Measurements from ENCODE around the gene NMT1. TPM values are rescaled to one million over a fixed set of nuclear protein-coding genes. Genes with fewer than 3 reads are reported as not detected.

Gene NMT1
- total RNA-seq, 4 donors from 2014 or later = 16.1 to 83.8 (median 43.4) TPM

DNA sequence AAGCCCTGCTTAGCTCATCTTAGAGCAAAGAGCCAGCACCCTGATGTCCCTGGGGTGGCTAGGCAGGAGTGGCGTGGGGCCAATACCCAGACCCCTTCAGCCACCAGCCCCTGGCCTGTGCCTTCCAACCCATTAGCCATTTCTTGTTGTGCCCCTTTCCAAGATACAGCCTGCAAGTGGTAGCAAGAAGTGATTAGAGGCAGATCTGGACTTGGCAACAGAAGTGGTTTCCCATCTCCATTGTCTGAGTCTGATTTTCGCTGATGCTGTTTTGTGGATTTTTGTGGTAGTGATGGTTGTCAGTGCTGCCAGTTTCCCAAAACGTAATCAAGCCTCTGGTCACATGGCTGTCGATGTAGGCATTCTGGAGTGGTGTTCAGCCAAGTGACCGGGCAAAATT, 45.5 kb downstream of the NMT1 start:
- H3K9me3 ChIP-seq = no peaks in the 10 kb centered on the region
- in situ Hi-C loops (cut with MboI; ENCODE audit: low pct_ligation_motif_present in 1 of 4, low pct_unique_long_range_greater_than_20kb in 1 of 4, low sequenced_read_pairs in 3 of 4) (loop anchor here in 2 of 4 donors (10.0 kb wide), 2 partner anchors 182 to 192 kb away; partner anchors contain the start of gene GFAP (in 1 of the 2)), intact Hi-C loops (cut with DNase I; ENCODE audit: low total_unique reads) (loop anchor here (10.0 kb wide), 1 partner anchor 182 kb away; no protein-coding TSS in a partner anchor)
- no peak for DNase-seq
- 88% methylated on average over 5 of the region's 5 CpGs; no CpG with 5 or more reads in 1 of the 2 donors for WGBS, 2 donors (ENCODE audit: low coverage in 1 of 2)
- TF ChIP-seq POLR2A (IDR thresholded peaks at IDR 0.05) (no peak), EP300 (IDR thresholded peaks at IDR 0.05; ENCODE audit: low read depth) (no peak), POLR2AphosphoS5 (IDR thresholded peaks at IDR 0.05) (no peak)
- TF ChIP-seq, protein P1, sequence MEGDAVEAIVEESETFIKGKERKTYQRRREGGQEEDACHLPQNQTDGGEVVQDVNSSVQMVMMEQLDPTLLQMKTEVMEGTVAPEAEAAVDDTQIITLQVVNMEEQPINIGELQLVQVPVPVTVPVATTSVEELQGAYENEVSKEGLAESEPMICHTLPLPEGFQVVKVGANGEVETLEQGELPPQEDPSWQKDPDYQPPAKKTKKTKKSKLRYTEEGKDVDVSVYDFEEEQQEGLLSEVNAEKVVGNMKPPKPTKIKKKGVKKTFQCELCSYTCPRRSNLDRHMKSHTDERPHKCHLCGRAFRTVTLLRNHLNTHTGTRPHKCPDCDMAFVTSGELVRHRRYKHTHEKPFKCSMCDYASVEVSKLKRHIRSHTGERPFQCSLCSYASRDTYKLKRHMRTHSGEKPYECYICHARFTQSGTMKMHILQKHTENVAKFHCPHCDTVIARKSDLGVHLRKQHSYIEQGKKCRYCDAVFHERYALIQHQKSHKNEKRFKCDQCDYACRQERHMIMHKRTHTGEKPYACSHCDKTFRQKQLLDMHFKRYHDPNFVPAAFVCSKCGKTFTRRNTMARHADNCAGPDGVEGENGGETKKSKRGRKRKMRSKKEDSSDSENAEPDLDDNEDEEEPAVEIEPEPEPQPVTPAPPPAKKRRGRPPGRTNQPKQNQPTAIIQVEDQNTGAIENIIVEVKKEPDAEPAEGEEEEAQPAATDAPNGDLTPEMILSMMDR (IDR thresholded peaks at IDR 0.05) = no peak
- H3K27ac ChIP-seq = no peak overlapping the region
- no peaks in the 10 kb centered on the region for H3K27me3 ChIP-seq
- H3K36me3 ChIP-seq = peaks cover 0 to 41% (median 16%) of the 10 kb centered on the region in 4 donors
- peaks cover 0 to 14% (median 2%) of the 10 kb centered on the region in 4 donors for H3K4me1 ChIP-seq
- H3K4me3 ChIP-seq = no peak overlapping the region

DNA sequence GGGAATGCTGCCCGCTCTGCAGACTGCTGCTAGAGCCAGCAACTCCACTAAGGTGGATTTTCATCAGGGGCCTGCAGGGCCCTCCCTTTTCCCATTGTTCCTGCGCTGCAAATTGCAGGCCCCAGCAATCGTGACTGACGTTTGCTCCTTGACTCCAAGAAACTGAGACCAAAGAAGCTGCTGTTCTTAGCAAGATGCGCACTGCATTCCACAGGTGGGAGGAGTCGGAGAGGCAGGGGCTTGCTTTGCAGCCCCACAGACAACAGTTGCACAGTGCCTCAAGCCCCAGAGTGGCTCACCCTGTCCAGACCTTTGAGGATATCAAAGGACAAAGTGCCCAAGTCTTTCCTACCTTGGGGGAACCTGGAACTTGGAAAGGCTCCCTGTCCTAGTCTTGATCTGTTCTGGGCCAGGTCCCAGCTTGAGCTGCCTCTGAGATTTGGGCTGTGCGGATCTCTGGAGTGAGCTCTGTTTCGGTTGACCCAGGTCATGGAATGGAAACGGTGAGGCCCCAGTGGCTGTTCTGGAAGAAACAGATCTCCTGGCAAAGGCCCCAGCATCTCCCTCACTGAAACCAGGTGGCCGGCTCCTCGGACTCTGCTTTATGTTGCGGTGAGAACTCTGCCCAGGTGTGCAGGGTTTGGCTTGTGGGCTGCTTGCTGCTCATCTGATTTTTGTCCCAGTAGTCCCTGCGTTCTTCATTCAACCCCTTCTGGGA, 46.3 kb downstream of the NMT1 start:
- H3K9me3 ChIP-seq = no peaks in the 10 kb centered on the region
- no peaks in the 10 kb centered on the region for H3K27me3 ChIP-seq
- H3K27ac ChIP-seq = no peak overlapping the region
- intact Hi-C loops (cut with DNase I; ENCODE audit: low total_unique reads) = loop anchor here (10.0 kb wide), 1 partner anchor 183 kb away; no protein-coding TSS in a partner anchor
- H3K4me3 ChIP-seq = no peak overlapping the region
- no peak for DNase-seq
- in situ Hi-C loops (cut with MboI; ENCODE audit: low pct_ligation_motif_present in 1 of 4, low pct_unique_long_range_greater_than_20kb in 1 of 4, low sequenced_read_pairs in 3 of 4) = loop anchor here in 2 of 4 donors (10.0 kb wide), 2 partner anchors 183 to 193 kb away; partner anchors contain the start of gene GFAP (in 1 of the 2)
- peaks cover 0 to 18% (median 2%) of the 10 kb centered on the region in 4 donors for H3K4me1 ChIP-seq
- TF ChIP-seq POLR2AphosphoS5 (IDR thresholded peaks at IDR 0.05) (no peak), POLR2A (IDR thresholded peaks at IDR 0.05) (no peak), EP300 (IDR thresholded peaks at IDR 0.05; ENCODE audit: low read depth) (no peak)
- TF ChIP-seq, protein P1 (IDR thresholded peaks at IDR 0.05) = no peak
- WGBS, 2 donors (ENCODE audit: low coverage in 1 of 2) = 76 to 85% methylated on average over 3 to 13 of the region's 13 CpGs
- peaks cover 0 to 37% (median 16%) of the 10 kb centered on the region in 4 donors for H3K36me3 ChIP-seq

DNA sequence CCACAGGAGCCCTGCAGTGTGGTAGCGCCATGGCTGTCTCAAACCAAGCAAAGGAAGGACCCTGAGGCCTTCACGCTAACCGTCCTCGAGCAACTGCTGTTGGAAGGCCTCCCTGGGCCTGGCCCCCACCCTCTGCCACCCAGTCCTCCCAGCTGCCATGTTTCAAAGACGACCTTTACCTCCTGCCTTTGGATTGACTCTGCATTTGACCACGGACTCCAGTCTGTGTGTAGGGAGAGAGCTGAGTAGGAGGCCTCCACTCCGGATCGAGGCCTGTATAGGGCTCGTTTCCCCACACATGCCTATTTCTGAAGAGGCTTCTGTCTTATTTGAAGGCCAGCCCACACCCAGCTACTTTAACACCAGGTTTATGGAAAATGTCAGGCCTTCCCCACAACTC, 46.9 kb downstream of the NMT1 start:
- peaks cover 0 to 18% (median 2%) of the 10 kb centered on the region in 4 donors for H3K4me1 ChIP-seq
- no peak overlapping the region for H3K4me3 ChIP-seq
- H3K27ac ChIP-seq = peak overlapping the region in 1 of 4 donors; percentile 79
- TF ChIP-seq EP300 (IDR thresholded peaks at IDR 0.05; ENCODE audit: low read depth) (no peak), POLR2AphosphoS5 (IDR thresholded peaks at IDR 0.05) (peak in 1 of 3 donors; percentile 14), POLR2A (IDR thresholded peaks at IDR 0.05) (no peak)
- TF ChIP-seq, protein P1 (IDR thresholded peaks at IDR 0.05) = no peak
- DNase-seq = no peak
- H3K9me3 ChIP-seq = no peaks in the 10 kb centered on the region
- H3K27me3 ChIP-seq = no peaks in the 10 kb centered on the region
- intact Hi-C loops (cut with DNase I; ENCODE audit: low total_unique reads) = loop anchor here (10.0 kb wide), 1 partner anchor 183 kb away; no protein-coding TSS in a partner anchor
- WGBS, 2 donors (ENCODE audit: low coverage in 1 of 2) = 65% methylated on average over 9 of the region's 9 CpGs; no CpG with 5 or more reads in 1 of the 2 donors
- peaks cover 0 to 31% (median 14%) of the 10 kb centered on the region in 4 donors for H3K36me3 ChIP-seq
- in situ Hi-C loops (cut with MboI; ENCODE audit: low pct_ligation_motif_present in 1 of 4, low pct_unique_long_range_greater_than_20kb in 1 of 4, low sequenced_read_pairs in 3 of 4) = loop anchor here in 2 of 4 donors (10.0 kb wide), 2 partner anchors 183 to 193 kb away; partner anchors contain the start of gene GFAP (in 1 of the 2)
